ENCODE data around the gene LRP5.

LRP5 gene

GRCh38 chr11:68380786-68381622, 68.6 kb downstream of the LRP5 start:
- H3K9ac ChIP-seq (ENCODE audit: low read depth, low read length), result no peak overlapping the region

GRCh38 chr11:68381716-68382115, 69.3 kb downstream of the LRP5 start:
- Histone ChIP-seq H3K4me3 (ENCODE audit: low read length) (no peak overlapping the region), H3K36me3 (ENCODE audit: insufficient read depth, low read length) (no peaks in the 10 kb centered on the region), H3K9me3 (replicated peaks; ENCODE audit: low read length) (no peaks in the 10 kb centered on the region), H3K27me3 (ENCODE audit: control insufficient read depth, insufficient read depth, low read length) (no peaks in the 10 kb centered on the region), H3K4me2 (ENCODE audit: low read length) (peak overlapping the region; percentile 31), H3K9ac (ENCODE audit: low read depth, low read length) (no peak overlapping the region), H3K4me1 (ENCODE audit: control insufficient read depth, insufficient read depth, low read length) (peaks cover 28% of the 10 kb centered on the region)

More at GRCh38 chr11:68380786-68381622, 68.6 kb downstream of the LRP5 start:
- Histone ChIP-seq H3K4me3 (ENCODE audit: low read length) (no peak overlapping the region), H3K4me2 (ENCODE audit: low read length) (peak overlapping the region; percentile 31), H3K9me3 (replicated peaks; ENCODE audit: low read length) (no peaks in the 10 kb centered on the region), H3K36me3 (ENCODE audit: insufficient read depth, low read length) (no peaks in the 10 kb centered on the region), H3K4me1 (ENCODE audit: control insufficient read depth, insufficient read depth, low read length) (peaks cover 28% of the 10 kb centered on the region), H3K27me3 (ENCODE audit: control insufficient read depth, insufficient read depth, low read length) (no peaks in the 10 kb centered on the region)

- no peaks in the 10 kb centered on the region for H3K27me3 ChIP-seq (ENCODE audit: control insufficient read depth, insufficient read depth, low read length)
- no peak overlapping the region for H3K9ac ChIP-seq (ENCODE audit: low read depth, low read length)
Measured at GRCh38 chr11:68382358-68382998, 70.1 kb downstream of the LRP5 start.

GRCh38 chr11:68383976-68384501, 71.6 kb downstream of the LRP5 start:
- H3K4me1 ChIP-seq (ENCODE audit: control insufficient read depth, insufficient read depth, low read length), result peaks cover 28% of the 10 kb centered on the region
- peaks cover under 1% of the 10 kb centered on the region for H3K36me3 ChIP-seq (ENCODE audit: insufficient read depth, low read length)
- H3K9me3 ChIP-seq (replicated peaks; ENCODE audit: low read length), result no peaks in the 10 kb centered on the region
- H3K4me3 ChIP-seq (ENCODE audit: low read length), result no peak overlapping the region
- H3K27me3 ChIP-seq (ENCODE audit: control insufficient read depth, insufficient read depth, low read length), result no peaks in the 10 kb centered on the region
- no peak overlapping the region for H3K4me2 ChIP-seq (ENCODE audit: low read length)
- H3K9ac ChIP-seq (ENCODE audit: low read depth, low read length), result no peak overlapping the region

More at GRCh38 chr11:68382358-68382998, 70.1 kb downstream of the LRP5 start:
- Histone ChIP-seq H3K4me3 (ENCODE audit: low read length) (no peak overlapping the region), H3K9me3 (replicated peaks; ENCODE audit: low read length) (no peaks in the 10 kb centered on the region), H3K36me3 (ENCODE audit: insufficient read depth, low read length) (no peaks in the 10 kb centered on the region), H3K4me1 (ENCODE audit: control insufficient read depth, insufficient read depth, low read length) (peaks cover 28% of the 10 kb centered on the region), H3K4me2 (ENCODE audit: low read length) (no peak overlapping the region)

- Histone ChIP-seq H3K9me3 (replicated peaks; ENCODE audit: low read length) (no peaks in the 10 kb centered on the region), H3K4me1 (ENCODE audit: control insufficient read depth, insufficient read depth, low read length) (peaks cover 23% of the 10 kb centered on the region), H3K9ac (ENCODE audit: low read depth, low read length) (no peak overlapping the region), H3K27me3 (ENCODE audit: control insufficient read depth, insufficient read depth, low read length) (no peaks in the 10 kb centered on the region), H3K36me3 (ENCODE audit: insufficient read depth, low read length) (peaks cover 6% of the 10 kb centered on the region), H3K4me2 (ENCODE audit: low read length) (no peak overlapping the region), H3K4me3 (ENCODE audit: low read length) (no peak overlapping the region)
Measured at GRCh38 chr11:68384530-68385081, 72.2 kb downstream of the LRP5 start.

GRCh38 chr11:68385128-68385527, 72.7 kb downstream of the LRP5 start:
- Histone ChIP-seq H3K4me3 (ENCODE audit: low read length) (no peak overlapping the region), H3K36me3 (ENCODE audit: insufficient read depth, low read length) (peaks cover 12% of the 10 kb centered on the region), H3K4me1 (ENCODE audit: control insufficient read depth, insufficient read depth, low read length) (peaks cover 17% of the 10 kb centered on the region), H3K27me3 (ENCODE audit: control insufficient read depth, insufficient read depth, low read length) (no peaks in the 10 kb centered on the region), H3K9ac (ENCODE audit: low read depth, low read length) (no peak overlapping the region), H3K4me2 (ENCODE audit: low read length) (no peak overlapping the region), H3K9me3 (replicated peaks; ENCODE audit: low read length) (no peaks in the 10 kb centered on the region)

GRCh38 chr11:68386331-68386978, 74.1 kb downstream of the LRP5 start:
- Histone ChIP-seq H3K27me3 (ENCODE audit: control insufficient read depth, insufficient read depth, low read length) (no peaks in the 10 kb centered on the region), H3K36me3 (ENCODE audit: insufficient read depth, low read length) (peaks cover 12% of the 10 kb centered on the region), H3K4me3 (ENCODE audit: low read length) (no peak overlapping the region), H3K9me3 (replicated peaks; ENCODE audit: low read length) (no peaks in the 10 kb centered on the region), H3K4me1 (ENCODE audit: control insufficient read depth, insufficient read depth, low read length) (peaks cover 4% of the 10 kb centered on the region), H3K9ac (ENCODE audit: low read depth, low read length) (no peak overlapping the region), H3K4me2 (ENCODE audit: low read length) (no peak overlapping the region)

GRCh38 chr11:68387840-68388239, 75.4 kb downstream of the LRP5 start:
- Histone ChIP-seq H3K9ac (ENCODE audit: low read depth, low read length) (no peak overlapping the region), H3K4me2 (ENCODE audit: low read length) (no peak overlapping the region), H3K36me3 (ENCODE audit: insufficient read depth, low read length) (peaks cover 12% of the 10 kb centered on the region), H3K27me3 (ENCODE audit: control insufficient read depth, insufficient read depth, low read length) (no peaks in the 10 kb centered on the region), H3K4me3 (ENCODE audit: low read length) (no peak overlapping the region), H3K9me3 (replicated peaks; ENCODE audit: low read length) (no peaks in the 10 kb centered on the region), H3K4me1 (ENCODE audit: control insufficient read depth, insufficient read depth, low read length) (no peaks in the 10 kb centered on the region)

- peaks cover 12% of the 10 kb centered on the region for H3K36me3 ChIP-seq (ENCODE audit: insufficient read depth, low read length)
Measured at GRCh38 chr11:68388595-68389198, 76.3 kb downstream of the LRP5 start.

GRCh38 chr11:68390315-68390714, 77.9 kb downstream of the LRP5 start:
- Histone ChIP-seq H3K4me2 (ENCODE audit: low read length) (no peak overlapping the region), H3K4me1 (ENCODE audit: control insufficient read depth, insufficient read depth, low read length) (no peaks in the 10 kb centered on the region), H3K36me3 (ENCODE audit: insufficient read depth, low read length) (peaks cover 12% of the 10 kb centered on the region), H3K9ac (ENCODE audit: low read depth, low read length) (no peak overlapping the region), H3K27me3 (ENCODE audit: control insufficient read depth, insufficient read depth, low read length) (no peaks in the 10 kb centered on the region), H3K4me3 (ENCODE audit: low read length) (no peak overlapping the region), H3K9me3 (replicated peaks; ENCODE audit: low read length) (no peaks in the 10 kb centered on the region)

More at GRCh38 chr11:68388595-68389198, 76.3 kb downstream of the LRP5 start:
- no peaks in the 10 kb centered on the region for H3K27me3 ChIP-seq (ENCODE audit: control insufficient read depth, insufficient read depth, low read length)
- no peak overlapping the region for H3K9ac ChIP-seq (ENCODE audit: low read depth, low read length)
- no peaks in the 10 kb centered on the region for H3K9me3 ChIP-seq (replicated peaks; ENCODE audit: low read length)
- H3K4me3 ChIP-seq (ENCODE audit: low read length), result no peak overlapping the region
- no peak overlapping the region for H3K4me2 ChIP-seq (ENCODE audit: low read length)
- H3K4me1 ChIP-seq (ENCODE audit: control insufficient read depth, insufficient read depth, low read length), result no peaks in the 10 kb centered on the region

- H3K4me3 ChIP-seq (ENCODE audit: low read length), result no peak overlapping the region
- H3K27me3 ChIP-seq (ENCODE audit: control insufficient read depth, insufficient read depth, low read length), result no peaks in the 10 kb centered on the region
- H3K4me2 ChIP-seq (ENCODE audit: low read length), result no peak overlapping the region
- peaks cover 7% of the 10 kb centered on the region for H3K4me1 ChIP-seq (ENCODE audit: control insufficient read depth, insufficient read depth, low read length)
- H3K9me3 ChIP-seq (replicated peaks; ENCODE audit: low read length), result no peaks in the 10 kb centered on the region
- peaks cover 12% of the 10 kb centered on the region for H3K36me3 ChIP-seq (ENCODE audit: insufficient read depth, low read length)
- no peak overlapping the region for H3K9ac ChIP-seq (ENCODE audit: low read depth, low read length)
Measured at GRCh38 chr11:68392822-68393221, 80.4 kb downstream of the LRP5 start.
